ENCODE results near the gene TMIGD2. TPM values are rescaled to one million over a fixed set of nuclear protein-coding genes. Genes with fewer than 3 reads are reported as not detected.

TMIGD2 gene
- total RNA-seq, 1 experiment from 2014 or later: not detected

GRCh38 chr19:4342314-4342614 is 40.1 kb upstream of the TMIGD2 start:
- intact Hi-C loops (cut with micrococcal nuclease; ENCODE audit: unreplicated experiment): no loop called here
- peaks cover 4% of the 10 kb centered on the region for H3K4me1 ChIP-seq (ENCODE audit: control insufficient read depth, insufficient read depth, low read length)

DNA sequence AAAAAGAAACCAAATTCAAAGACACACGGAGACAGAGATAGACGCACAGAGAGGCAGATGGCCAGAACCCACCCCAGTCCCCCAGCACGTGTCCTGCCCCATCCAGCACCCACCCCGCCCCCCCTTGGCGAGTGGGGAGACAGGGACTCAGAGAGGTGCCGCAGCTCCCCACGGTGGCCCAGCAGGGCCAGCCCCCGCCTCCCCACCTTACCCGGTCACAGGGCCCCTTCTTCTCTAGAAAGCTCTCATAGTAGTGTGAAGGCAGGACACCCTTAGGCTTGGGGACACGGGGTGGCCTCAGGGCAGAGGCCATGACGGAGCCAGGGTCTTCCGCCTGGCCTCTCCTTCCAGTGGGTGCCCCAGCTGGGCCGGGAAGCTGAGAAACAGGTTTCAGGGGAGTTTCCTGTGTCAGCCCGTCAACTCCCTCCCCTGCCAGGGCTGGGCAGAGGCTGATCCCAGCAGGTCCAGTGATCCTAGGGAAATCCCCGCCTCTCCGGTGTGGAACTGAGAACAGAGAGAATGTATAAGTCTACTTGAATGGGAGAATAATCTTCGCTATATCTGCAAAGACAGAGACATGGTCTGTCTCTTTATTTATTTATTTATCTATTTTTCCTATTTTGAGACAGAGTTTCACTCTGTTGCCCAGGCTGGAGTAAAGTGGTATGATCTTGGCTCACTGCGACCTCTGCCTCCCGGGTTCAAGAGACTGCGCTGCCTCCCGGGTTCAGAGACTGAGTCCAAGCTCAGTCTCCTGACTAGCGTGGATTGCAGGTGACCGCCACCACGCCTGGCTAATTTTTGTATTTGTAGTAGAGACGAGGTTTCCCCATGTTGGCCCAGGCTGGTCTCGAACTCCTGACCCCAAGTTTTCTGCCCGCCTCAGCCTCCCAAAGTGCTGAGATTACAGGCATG is 36.5 kb upstream of the TMIGD2 start, which contains the start of gene STAP2:
Gene STAP2, minus strand, starts transcription at position 387 of the 915 bp plus-strand sequence. Its CDS starts 74 bp downstream, at position 313.
- ChIA-PET POLR2A (no interaction called here), CTCF (interaction anchor here (0.6 to 1.5 kb wide), 2 partner anchors 13 to 72 kb away, joined by 5 to 11 read pairs; no protein-coding TSS in a partner anchor)
- ATAC-seq: no peak

More at GRCh38 chr19:4342314-4342614, 40.1 kb upstream of the TMIGD2 start:
- Histone ChIP-seq H3K9me3 (ENCODE audit: control insufficient read depth, insufficient read depth, low read depth, low read length) (no peaks in the 10 kb centered on the region), H3K36me3 (ENCODE audit: control insufficient read depth, insufficient read depth, low read length) (no peaks in the 10 kb centered on the region; the same call in 1 of the 2 replicates), H3K27me3 (ENCODE audit: control insufficient read depth, insufficient read depth, low read length) (no peaks in the 10 kb centered on the region), H3K27ac (ENCODE audit: low read length) (peak overlapping the region; percentile 85), H3K4me3 (ENCODE audit: low read depth in 2 of 2, low read length in 2 of 2) (peak overlapping the region; percentile 66 to 81)
- in situ Hi-C loops (cut with HindIII; ENCODE audit: low pct_unique_long_range_greater_than_20kb, low sequenced_read_pairs): no loop called here
- 0 out of 2 replicates have a peak, but pooled peaks have one; percentile 1 for ATAC-seq
- TF ChIP-seq SIN3A (IDR thresholded peaks at IDR 0.05; ENCODE audit: borderline replicate concordance, insufficient read depth, low read depth, low read length) (no peak), TCF7L2 (IDR thresholded peaks at IDR 0.05; ENCODE audit: low read depth, low read length) (no peak), CTCF (IDR thresholded peaks at IDR 0.05) (no peak), POLR2AphosphoS5 (IDR thresholded peaks at IDR 0.05; ENCODE audit: low read depth, low read length) (no peak)
- TF ChIP-seq, protein P1, sequence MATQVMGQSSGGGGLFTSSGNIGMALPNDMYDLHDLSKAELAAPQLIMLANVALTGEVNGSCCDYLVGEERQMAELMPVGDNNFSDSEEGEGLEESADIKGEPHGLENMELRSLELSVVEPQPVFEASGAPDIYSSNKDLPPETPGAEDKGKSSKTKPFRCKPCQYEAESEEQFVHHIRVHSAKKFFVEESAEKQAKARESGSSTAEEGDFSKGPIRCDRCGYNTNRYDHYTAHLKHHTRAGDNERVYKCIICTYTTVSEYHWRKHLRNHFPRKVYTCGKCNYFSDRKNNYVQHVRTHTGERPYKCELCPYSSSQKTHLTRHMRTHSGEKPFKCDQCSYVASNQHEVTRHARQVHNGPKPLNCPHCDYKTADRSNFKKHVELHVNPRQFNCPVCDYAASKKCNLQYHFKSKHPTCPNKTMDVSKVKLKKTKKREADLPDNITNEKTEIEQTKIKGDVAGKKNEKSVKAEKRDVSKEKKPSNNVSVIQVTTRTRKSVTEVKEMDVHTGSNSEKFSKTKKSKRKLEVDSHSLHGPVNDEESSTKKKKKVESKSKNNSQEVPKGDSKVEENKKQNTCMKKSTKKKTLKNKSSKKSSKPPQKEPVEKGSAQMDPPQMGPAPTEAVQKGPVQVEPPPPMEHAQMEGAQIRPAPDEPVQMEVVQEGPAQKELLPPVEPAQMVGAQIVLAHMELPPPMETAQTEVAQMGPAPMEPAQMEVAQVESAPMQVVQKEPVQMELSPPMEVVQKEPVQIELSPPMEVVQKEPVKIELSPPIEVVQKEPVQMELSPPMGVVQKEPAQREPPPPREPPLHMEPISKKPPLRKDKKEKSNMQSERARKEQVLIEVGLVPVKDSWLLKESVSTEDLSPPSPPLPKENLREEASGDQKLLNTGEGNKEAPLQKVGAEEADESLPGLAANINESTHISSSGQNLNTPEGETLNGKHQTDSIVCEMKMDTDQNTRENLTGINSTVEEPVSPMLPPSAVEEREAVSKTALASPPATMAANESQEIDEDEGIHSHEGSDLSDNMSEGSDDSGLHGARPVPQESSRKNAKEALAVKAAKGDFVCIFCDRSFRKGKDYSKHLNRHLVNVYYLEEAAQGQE (IDR thresholded peaks at IDR 0.05; ENCODE audit: insufficient read depth in 1 of 2, low read depth in 2 of 2, low read length in 1 of 2): no peak
- ChIA-PET CTCF (interaction anchor here (1.1 to 2.1 kb wide), 2 partner anchors 10 to 75 kb away, joined by 3 to 11 read pairs; no protein-coding TSS in a partner anchor), POLR2A (no interaction called here)
- TSS peak; percentile 97 for BruUV-seq (replicated peaks)
- DNase-seq (ENCODE audit: low read depth, low spot score): no peak

More for the DNA sequence above, 36.5 kb upstream of the TMIGD2 start, which contains the start of gene STAP2:
- H3K4me3 ChIP-seq (ENCODE audit: low read depth in 2 of 2, low read length in 2 of 2): peak within 1 kb of the TSS; percentile 38 to 67
- no peak for TF ChIP-seq SIN3A (IDR thresholded peaks at IDR 0.05; ENCODE audit: borderline replicate concordance, insufficient read depth, low read depth, low read length)
- TF ChIP-seq POLR2AphosphoS5 (IDR thresholded peaks at IDR 0.05; ENCODE audit: low read depth, low read length): no peak
- TF ChIP-seq, protein P1 (IDR thresholded peaks at IDR 0.05; ENCODE audit: insufficient read depth in 1 of 2, low read depth in 2 of 2, low read length in 1 of 2): no peak
- no peak for TF ChIP-seq TCF7L2 (IDR thresholded peaks at IDR 0.05; ENCODE audit: low read depth, low read length)
- no peak for TF ChIP-seq CTCF (IDR thresholded peaks at IDR 0.05)
- DNase-seq (ENCODE audit: low read depth, low spot score): no peak
- BruUV-seq (replicated peaks): no TSS peak
- peak within 1 kb of the TSS; percentile 72; the same call in 1 of the 2 replicates for H3K27ac ChIP-seq (ENCODE audit: low read length)
- H3K4me1 ChIP-seq (ENCODE audit: control insufficient read depth, insufficient read depth, low read length): peaks cover 4% of the 10 kb centered on the region
- no peaks in the 10 kb centered on the region for H3K36me3 ChIP-seq (ENCODE audit: control insufficient read depth, insufficient read depth, low read length)
- in situ Hi-C loops (cut with HindIII; ENCODE audit: low pct_unique_long_range_greater_than_20kb, low sequenced_read_pairs): no loop called here
- H3K9me3 ChIP-seq (ENCODE audit: control insufficient read depth, insufficient read depth, low read depth, low read length): no peaks in the 10 kb centered on the region
- no peaks in the 10 kb centered on the region for H3K27me3 ChIP-seq (ENCODE audit: control insufficient read depth, insufficient read depth, low read length)
- intact Hi-C loops (cut with micrococcal nuclease; ENCODE audit: unreplicated experiment): no loop called here
